Keratinocyte (primary cell): ENCODE measurements around the gene POLD2. TPM values are rescaled to one million over a fixed set of nuclear protein-coding genes. Genes with fewer than 3 reads are reported as not detected.

Source experiments
- DNase-seq: peaks from one replicate; pipeline ENCODE4 v3.0.0-alpha.2; 2011; ENCODE audit warnings: low read depth, missing footprints, low spot score
- FAIRE-seq: peaks from 2 replicates; lab custom pipeline; 2011; peaks lifted over from hg19 to GRCh38; lab: Jason Lieb, UNC
- H2AFZ ChIP-seq: 2 replicates; pipeline ENCODE4 v1.6.0; 2012; ENCODE audit warnings: low read length, control low read depth, inconsistent platforms; ENCODE audit not compliant: control insufficient read depth
- H3K27ac ChIP-seq: 2 replicates; pipeline ENCODE4 v1.5.1; 2011; ENCODE audit warnings: low read length; ENCODE audit not compliant: control insufficient read depth, insufficient read depth
- H3K27me3 ChIP-seq: 3 replicates; pipeline ENCODE4 v1.6.0; 2011; ENCODE audit warnings: low read length; ENCODE audit not compliant: control insufficient read depth, insufficient read depth; ENCODE audit errors: extremely low read depth
- H3K36me3 ChIP-seq, 2 experiments: 2 replicates in 1 of 2; 3 replicates in 1 of 2; pipeline ENCODE4 v1.5.1; 2011; ENCODE audit warnings: low read length in 2 of 2, mild to moderate bottlenecking in 1 of 2; ENCODE audit not compliant: control insufficient read depth in 2 of 2, insufficient read depth in 2 of 2; ENCODE audit errors: extremely low read depth in 1 of 2
- H3K4me1 ChIP-seq: 3 replicates; pipeline ENCODE4 v1.5.1; 2011; ENCODE audit warnings: low read length; ENCODE audit not compliant: control insufficient read depth, insufficient read depth; ENCODE audit errors: extremely low read depth
- H3K4me2 ChIP-seq: 3 replicates; pipeline ENCODE4 v1.6.0; 2011; ENCODE audit warnings: low read depth, low read length; ENCODE audit not compliant: control insufficient read depth, insufficient read depth; ENCODE audit errors: extremely low read depth
- H3K4me3 ChIP-seq, 3 experiments: fragments of 200-600 bp in 1 of 3; sonication (generic) in 1 of 3; 2 replicates in 2 of 3; 3 replicates in 1 of 3; pipeline ENCODE4 v1.5.1; 2011 to 2016; ENCODE audit warnings: low read length in 3 of 3, mild to moderate bottlenecking in 3 of 3, control low read depth in 2 of 3, inconsistent platforms in 1 of 3, low read depth in 1 of 3, mixed read lengths in 1 of 3, mixed run types in 1 of 3, moderate library complexity in 1 of 3; ENCODE audit not compliant: control insufficient read depth in 2 of 3, insufficient read depth in 2 of 3; ENCODE audit errors: extremely low read depth in 1 of 3
- H3K79me2 ChIP-seq: 2 replicates; pipeline ENCODE4 v1.6.0; 2012; ENCODE audit warnings: low read length; ENCODE audit not compliant: control insufficient read depth, insufficient read depth
- H3K9ac ChIP-seq: 3 replicates; pipeline ENCODE4 v1.6.0; 2011; ENCODE audit warnings: low read length; ENCODE audit not compliant: control insufficient read depth, insufficient read depth; ENCODE audit errors: extremely low read depth
- H3K9me1 ChIP-seq: 3 replicates; pipeline ENCODE4 v1.6.0; 2011; ENCODE audit warnings: low read length; ENCODE audit not compliant: control insufficient read depth, insufficient read depth; ENCODE audit errors: extremely low read depth
- H3K9me3 ChIP-seq: 2 replicates; pipeline ENCODE4 v1.5.1; 2012; ENCODE audit warnings: low read depth, low read length; ENCODE audit not compliant: control insufficient read depth
- H4K20me1 ChIP-seq: 3 replicates; pipeline ENCODE4 v1.6.0; 2011; ENCODE audit warnings: low read length; ENCODE audit not compliant: control insufficient read depth, insufficient read depth; ENCODE audit errors: extremely low read depth
- CTCF ChIP-seq, 3 experiments: IDR thresholded peaks in 1 of 3; conservative IDR thresholded peaks in 1 of 3; optimal IDR thresholded peaks in 1 of 3; 2 replicates in 2 of 3; 3 replicates in 1 of 3; pipeline versions ENCODE3 to v1.5.1; 2011; ENCODE audit warnings: low read length in 3 of 3, mild to moderate bottlenecking in 3 of 3, moderate library complexity in 2 of 3, control low read depth in 1 of 3, inconsistent platforms in 1 of 3; ENCODE audit not compliant: insufficient read depth in 2 of 3; ENCODE audit errors: extremely low read depth in 1 of 3
- EZH2 ChIP-seq: IDR thresholded peaks from one replicate; pipeline ENCODE4 v1.6.1; 2012; ENCODE audit warnings: inconsistent platforms, mild to moderate bottlenecking, low read length, moderate library complexity
- dilution Hi-C: fragments of 300-500 bp; cut with MboI; formaldehyde crosslinking; loops from one replicate; pipeline ENCODE4 v1.7.0; 2020; ENCODE audit warnings: low sequenced_read_pairs; ENCODE audit not compliant: extremely low pct_ligation_motif_present
- polyA plus RNA-seq, 5 experiments: library from polyadenylated mRNA; depleted of rRNA in 3 of 5; stranded (reverse) in 3 of 5; stranded (forward) in 1 of 5; unstranded in 1 of 5; fragments of >200 nt; gene quantifications; 1 replicate in 1 of 5; 2 replicates in 3 of 5; 3 replicates in 1 of 5; pipeline versions ENCODE4 v1.2.1 to v1.2.3, GENCODE V29; 2011 to 2012; ENCODE audit warnings: missing spikeins in 2 of 5, low read depth in 1 of 5, low replicate concordance in 1 of 5

Gene POLD2
- polyA plus RNA-seq, 1 donor (not counting 4 experiments of a cell fraction or from before 2014, with no cell fraction given) = 158 TPM

DNA sequence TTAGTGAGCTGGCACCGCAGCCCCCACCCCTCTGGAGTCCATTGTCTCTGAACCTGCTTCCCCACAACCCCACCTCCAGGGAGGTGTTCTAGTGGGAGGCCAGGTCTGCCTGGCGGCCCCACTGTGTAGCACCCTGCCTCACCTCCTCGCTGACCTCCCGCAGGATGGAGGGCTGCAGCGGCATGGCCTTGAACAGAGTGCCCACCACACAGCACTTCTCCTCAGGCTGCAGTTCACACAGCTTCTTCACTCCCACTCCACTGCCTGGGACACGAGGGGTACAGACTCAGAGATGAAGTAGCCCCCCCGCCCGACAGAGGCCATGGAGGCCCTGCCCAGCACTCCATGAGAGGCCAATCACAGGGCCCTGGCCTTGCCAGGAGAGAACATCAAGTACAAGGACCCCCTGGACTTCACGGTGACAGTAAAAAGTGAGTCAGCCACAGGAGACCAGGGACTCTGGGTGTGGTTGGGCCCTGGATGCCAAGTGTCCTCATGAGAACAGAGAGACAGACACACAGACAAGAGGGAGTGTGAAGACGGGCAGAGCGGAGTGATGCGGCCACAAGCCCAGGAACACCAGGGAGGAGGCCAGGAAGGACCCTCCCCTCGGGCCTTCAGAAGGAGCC lies 5.4 kb downstream of the POLD2 start:
- peaks cover 25 to 54% of the 10 kb centered on the region in 2 experiments for H3K36me3 ChIP-seq

GRCh38 chr7:44116789-44117666 lies 6.3 kb downstream of the POLD2 start:
- Histone ChIP-seq H3K27me3 (no peaks in the 10 kb centered on the region), H3K4me2 (no peak overlapping the region), H3K9ac (no peak overlapping the region), H3K4me3 (no peak overlapping the region), H3K79me2 (peaks cover 22% of the 10 kb centered on the region), H2AFZ (no peak overlapping the region), H4K20me1 (no peaks in the 10 kb centered on the region), H3K9me1 (no peaks in the 10 kb centered on the region), H3K9me3 (no peaks in the 10 kb centered on the region), H3K36me3 (peaks cover 24 to 53% of the 10 kb centered on the region in 2 experiments), H3K27ac (no peak overlapping the region), H3K4me1 (peaks cover 2% of the 10 kb centered on the region)
- no peak for TF ChIP-seq CTCF (optimal IDR thresholded peaks at IDR 0.05 in 1 of 3, IDR thresholded peaks at IDR 0.05 in 1 of 3, conservative IDR thresholded peaks at IDR 0.05 in 1 of 3; ENCODE audit: extremely low read depth in 1 of 3, insufficient read depth in 2 of 3, low read length in 3 of 3)
- TF ChIP-seq EZH2 = no peak
- dilution Hi-C loops = no loop called here
- FAIRE-seq (no peak), DNase-seq (no peak)

More for the DNA sequence above, 5.4 kb downstream of the POLD2 start:
- no peak for TF ChIP-seq CTCF (optimal IDR thresholded peaks at IDR 0.05 in 1 of 3, IDR thresholded peaks at IDR 0.05 in 1 of 3, conservative IDR thresholded peaks at IDR 0.05 in 1 of 3; ENCODE audit: extremely low read depth in 1 of 3, insufficient read depth in 2 of 3, low read length in 3 of 3)
- no peak for TF ChIP-seq EZH2
- no peak overlapping the region for H3K9ac ChIP-seq
- no peaks in the 10 kb centered on the region for H4K20me1 ChIP-seq
- no peaks in the 10 kb centered on the region for H3K9me3 ChIP-seq
- DNase-seq (no peak), FAIRE-seq (no peak)
- H3K4me2 ChIP-seq = no peak overlapping the region
- H3K4me3 ChIP-seq = no peak overlapping the region
- no peaks in the 10 kb centered on the region for H3K9me1 ChIP-seq
- no peak overlapping the region for H2AFZ ChIP-seq
- H3K27me3 ChIP-seq = no peaks in the 10 kb centered on the region
- dilution Hi-C loops = no loop called here
- no peak overlapping the region for H3K27ac ChIP-seq
- H3K79me2 ChIP-seq = peaks cover 30% of the 10 kb centered on the region
- peaks cover 7% of the 10 kb centered on the region for H3K4me1 ChIP-seq
